ENCODE data around the gene IER3. TPM values are rescaled to one million over a fixed set of nuclear protein-coding genes. Genes with fewer than 3 reads are reported as not detected.
A peak's percentile ranks its signal among the peaks of the same experiment; 100 is the strongest.

Gene IER3
- total and polyA plus RNA-seq, 9 of the 15 experiments (the other 6 are each of a cell fraction or from before 2014, with no cell fraction given): 1.5 to 30.0 (median 11.5) TPM

DNA sequence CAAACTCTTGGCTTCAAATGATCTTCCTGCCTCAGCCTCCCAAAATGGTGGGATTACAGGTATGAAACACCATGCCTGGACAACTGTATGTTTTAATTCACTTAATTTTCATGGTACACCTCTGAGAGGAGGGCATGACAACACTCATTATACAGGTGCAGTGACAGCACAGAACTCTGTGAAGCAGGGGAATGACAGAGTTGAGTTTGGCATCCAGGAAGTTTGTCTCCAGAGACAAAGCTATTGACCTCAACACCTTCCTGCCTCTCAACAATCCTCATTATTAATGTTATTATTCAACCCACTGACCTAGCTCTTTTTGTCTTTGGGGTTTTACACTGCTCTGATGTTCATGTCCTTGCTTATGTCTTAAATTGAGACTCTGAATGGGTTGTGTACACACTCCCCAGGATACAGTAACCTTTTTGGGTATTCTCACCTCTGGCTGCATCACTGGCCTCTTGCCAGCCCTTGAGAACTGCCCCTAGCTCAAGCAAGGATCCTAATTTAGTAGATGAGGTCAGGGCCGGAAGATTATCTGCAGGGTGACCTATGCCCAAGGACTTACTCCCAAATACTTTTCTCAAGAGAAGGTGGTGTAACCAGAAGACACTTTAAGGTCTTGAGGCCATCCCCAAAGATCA is 13.0 kb upstream of the IER3 start (continued):
- TF ChIP-seq, protein P1, sequence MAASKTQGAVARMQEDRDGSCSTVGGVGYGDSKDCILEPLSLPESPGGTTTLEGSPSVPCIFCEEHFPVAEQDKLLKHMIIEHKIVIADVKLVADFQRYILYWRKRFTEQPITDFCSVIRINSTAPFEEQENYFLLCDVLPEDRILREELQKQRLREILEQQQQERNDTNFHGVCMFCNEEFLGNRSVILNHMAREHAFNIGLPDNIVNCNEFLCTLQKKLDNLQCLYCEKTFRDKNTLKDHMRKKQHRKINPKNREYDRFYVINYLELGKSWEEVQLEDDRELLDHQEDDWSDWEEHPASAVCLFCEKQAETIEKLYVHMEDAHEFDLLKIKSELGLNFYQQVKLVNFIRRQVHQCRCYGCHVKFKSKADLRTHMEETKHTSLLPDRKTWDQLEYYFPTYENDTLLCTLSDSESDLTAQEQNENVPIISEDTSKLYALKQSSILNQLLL (CRISPR knock-in tag; IDR thresholded peaks at IDR 0.05; ENCODE audit: borderline replicate concordance): no peak
- TF ChIP-seq MTA2 (IDR thresholded peaks at IDR 0.05; ENCODE audit: low read depth): no peak
- TF ChIP-seq ESRRA (IDR thresholded peaks at IDR 0.05; ENCODE audit: borderline replicate concordance, low read depth): peak; percentile 86
- TF ChIP-seq, protein P2, sequence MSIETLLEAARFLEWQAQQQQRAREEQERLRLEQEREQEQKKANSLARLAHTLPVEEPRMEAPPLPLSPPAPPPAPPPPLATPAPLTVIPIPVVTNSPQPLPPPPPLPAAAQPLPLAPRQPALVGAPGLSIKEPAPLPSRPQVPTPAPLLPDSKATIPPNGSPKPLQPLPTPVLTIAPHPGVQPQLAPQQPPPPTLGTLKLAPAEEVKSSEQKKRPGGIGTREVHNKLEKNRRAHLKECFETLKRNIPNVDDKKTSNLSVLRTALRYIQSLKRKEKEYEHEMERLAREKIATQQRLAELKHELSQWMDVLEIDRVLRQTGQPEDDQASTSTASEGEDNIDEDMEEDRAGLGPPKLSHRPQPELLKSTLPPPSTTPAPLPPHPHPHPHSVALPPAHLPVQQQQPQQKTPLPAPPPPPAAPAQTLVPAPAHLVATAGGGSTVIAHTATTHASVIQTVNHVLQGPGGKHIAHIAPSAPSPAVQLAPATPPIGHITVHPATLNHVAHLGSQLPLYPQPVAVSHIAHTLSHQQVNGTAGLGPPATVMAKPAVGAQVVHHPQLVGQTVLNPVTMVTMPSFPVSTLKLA (conservative IDR thresholded peaks at IDR 0.05): no peak
- TF ChIP-seq, protein P3, sequence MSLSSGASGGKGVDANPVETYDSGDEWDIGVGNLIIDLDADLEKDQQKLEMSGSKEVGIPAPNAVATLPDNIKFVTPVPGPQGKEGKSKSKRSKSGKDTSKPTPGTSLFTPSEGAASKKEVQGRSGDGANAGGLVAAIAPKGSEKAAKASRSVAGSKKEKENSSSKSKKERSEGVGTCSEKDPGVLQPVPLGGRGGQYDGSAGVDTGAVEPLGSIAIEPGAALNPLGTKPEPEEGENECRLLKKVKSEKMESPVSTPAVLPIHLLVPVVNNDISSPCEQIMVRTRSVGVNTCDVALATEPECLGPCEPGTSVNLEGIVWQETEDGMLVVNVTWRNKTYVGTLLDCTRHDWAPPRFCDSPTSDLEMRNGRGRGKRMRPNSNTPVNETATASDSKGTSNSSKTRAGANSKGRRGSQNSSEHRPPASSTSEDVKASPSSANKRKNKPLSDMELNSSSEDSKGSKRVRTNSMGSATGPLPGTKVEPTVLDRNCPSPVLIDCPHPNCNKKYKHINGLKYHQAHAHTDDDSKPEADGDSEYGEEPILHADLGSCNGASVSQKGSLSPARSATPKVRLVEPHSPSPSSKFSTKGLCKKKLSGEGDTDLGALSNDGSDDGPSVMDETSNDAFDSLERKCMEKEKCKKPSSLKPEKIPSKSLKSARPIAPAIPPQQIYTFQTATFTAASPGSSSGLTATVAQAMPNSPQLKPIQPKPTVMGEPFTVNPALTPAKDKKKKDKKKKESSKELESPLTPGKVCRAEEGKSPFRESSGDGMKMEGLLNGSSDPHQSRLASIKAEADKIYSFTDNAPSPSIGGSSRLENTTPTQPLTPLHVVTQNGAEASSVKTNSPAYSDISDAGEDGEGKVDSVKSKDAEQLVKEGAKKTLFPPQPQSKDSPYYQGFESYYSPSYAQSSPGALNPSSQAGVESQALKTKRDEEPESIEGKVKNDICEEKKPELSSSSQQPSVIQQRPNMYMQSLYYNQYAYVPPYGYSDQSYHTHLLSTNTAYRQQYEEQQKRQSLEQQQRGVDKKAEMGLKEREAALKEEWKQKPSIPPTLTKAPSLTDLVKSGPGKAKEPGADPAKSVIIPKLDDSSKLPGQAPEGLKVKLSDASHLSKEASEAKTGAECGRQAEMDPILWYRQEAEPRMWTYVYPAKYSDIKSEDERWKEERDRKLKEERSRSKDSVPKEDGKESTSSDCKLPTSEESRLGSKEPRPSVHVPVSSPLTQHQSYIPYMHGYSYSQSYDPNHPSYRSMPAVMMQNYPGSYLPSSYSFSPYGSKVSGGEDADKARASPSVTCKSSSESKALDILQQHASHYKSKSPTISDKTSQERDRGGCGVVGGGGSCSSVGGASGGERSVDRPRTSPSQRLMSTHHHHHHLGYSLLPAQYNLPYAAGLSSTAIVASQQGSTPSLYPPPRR (CRISPR knock-in tag; IDR thresholded peaks at IDR 0.05; ENCODE audit: borderline replicate concordance): no peak
- no peak for TF ChIP-seq SRF (CRISPR knock-in tag; IDR thresholded peaks at IDR 0.05)
- no peak for TF ChIP-seq SREBF1 (IDR thresholded peaks at IDR 0.05; ENCODE audit: borderline replicate concordance, low read depth, low read length)
- 0 out of 2 replicates have a peak, but pooled peaks have one; percentile 29 for TF ChIP-seq DPF2 (IDR thresholded peaks at IDR 0.05)
- no peak for TF ChIP-seq NR2F6 (CRISPR knock-in tag; IDR thresholded peaks at IDR 0.05)
- TF ChIP-seq HNRNPH1 (optimal IDR thresholded peaks at IDR 0.05; ENCODE audit: low read depth, low read length): no peak
- TF ChIP-seq, protein P4, sequence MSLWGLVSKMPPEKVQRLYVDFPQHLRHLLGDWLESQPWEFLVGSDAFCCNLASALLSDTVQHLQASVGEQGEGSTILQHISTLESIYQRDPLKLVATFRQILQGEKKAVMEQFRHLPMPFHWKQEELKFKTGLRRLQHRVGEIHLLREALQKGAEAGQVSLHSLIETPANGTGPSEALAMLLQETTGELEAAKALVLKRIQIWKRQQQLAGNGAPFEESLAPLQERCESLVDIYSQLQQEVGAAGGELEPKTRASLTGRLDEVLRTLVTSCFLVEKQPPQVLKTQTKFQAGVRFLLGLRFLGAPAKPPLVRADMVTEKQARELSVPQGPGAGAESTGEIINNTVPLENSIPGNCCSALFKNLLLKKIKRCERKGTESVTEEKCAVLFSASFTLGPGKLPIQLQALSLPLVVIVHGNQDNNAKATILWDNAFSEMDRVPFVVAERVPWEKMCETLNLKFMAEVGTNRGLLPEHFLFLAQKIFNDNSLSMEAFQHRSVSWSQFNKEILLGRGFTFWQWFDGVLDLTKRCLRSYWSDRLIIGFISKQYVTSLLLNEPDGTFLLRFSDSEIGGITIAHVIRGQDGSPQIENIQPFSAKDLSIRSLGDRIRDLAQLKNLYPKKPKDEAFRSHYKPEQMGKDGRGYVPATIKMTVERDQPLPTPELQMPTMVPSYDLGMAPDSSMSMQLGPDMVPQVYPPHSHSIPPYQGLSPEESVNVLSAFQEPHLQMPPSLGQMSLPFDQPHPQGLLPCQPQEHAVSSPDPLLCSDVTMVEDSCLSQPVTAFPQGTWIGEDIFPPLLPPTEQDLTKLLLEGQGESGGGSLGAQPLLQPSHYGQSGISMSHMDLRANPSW (CRISPR knock-in tag; IDR thresholded peaks at IDR 0.05): no peak
- TF ChIP-seq, protein P5, sequence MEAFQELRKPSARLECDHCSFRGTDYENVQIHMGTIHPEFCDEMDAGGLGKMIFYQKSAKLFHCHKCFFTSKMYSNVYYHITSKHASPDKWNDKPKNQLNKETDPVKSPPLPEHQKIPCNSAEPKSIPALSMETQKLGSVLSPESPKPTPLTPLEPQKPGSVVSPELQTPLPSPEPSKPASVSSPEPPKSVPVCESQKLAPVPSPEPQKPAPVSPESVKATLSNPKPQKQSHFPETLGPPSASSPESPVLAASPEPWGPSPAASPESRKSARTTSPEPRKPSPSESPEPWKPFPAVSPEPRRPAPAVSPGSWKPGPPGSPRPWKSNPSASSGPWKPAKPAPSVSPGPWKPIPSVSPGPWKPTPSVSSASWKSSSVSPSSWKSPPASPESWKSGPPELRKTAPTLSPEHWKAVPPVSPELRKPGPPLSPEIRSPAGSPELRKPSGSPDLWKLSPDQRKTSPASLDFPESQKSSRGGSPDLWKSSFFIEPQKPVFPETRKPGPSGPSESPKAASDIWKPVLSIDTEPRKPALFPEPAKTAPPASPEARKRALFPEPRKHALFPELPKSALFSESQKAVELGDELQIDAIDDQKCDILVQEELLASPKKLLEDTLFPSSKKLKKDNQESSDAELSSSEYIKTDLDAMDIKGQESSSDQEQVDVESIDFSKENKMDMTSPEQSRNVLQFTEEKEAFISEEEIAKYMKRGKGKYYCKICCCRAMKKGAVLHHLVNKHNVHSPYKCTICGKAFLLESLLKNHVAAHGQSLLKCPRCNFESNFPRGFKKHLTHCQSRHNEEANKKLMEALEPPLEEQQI (IDR thresholded peaks at IDR 0.05): no peak
